WERI-Rb-1 (cell line): ENCODE data around the gene ZNG1B.
"Not testable (repeated sequence)": the region's sequence is repeated elsewhere in the genome, so short reads cannot be mapped to it uniquely, and the experiment has no call there.

Source experiments
- DNase-seq: peaks from one replicate; pipeline ENCODE4 v3.0.0-alpha.2; 2020
- H3K27ac ChIP-seq: fragments of 250-450 bp; sonication (Bioruptor Pico); 2 replicates; pipeline ENCODE4 v1.5.1; 2020; ENCODE audit warnings: mild to moderate bottlenecking, moderate library complexity
- H3K27me3 ChIP-seq: fragments of 250-450 bp; sonication (Bioruptor Pico); 2 replicates; pipeline ENCODE4 v1.5.1; 2021; ENCODE audit warnings: mild to moderate bottlenecking, low read depth, moderate library complexity; ENCODE audit not compliant: insufficient read depth, severe bottlenecking
- H3K36me3 ChIP-seq: fragments of 250-450 bp; sonication (Bioruptor Pico); 2 replicates; pipeline ENCODE4 v1.5.1; 2020; ENCODE audit warnings: mild to moderate bottlenecking, moderate library complexity
- H3K4me3 ChIP-seq: 2 replicates; pipeline ENCODE4 v1.5.1; 2011; ENCODE audit warnings: low read depth, mild to moderate bottlenecking, control low read depth, low read length
- H3K9me3 ChIP-seq: fragments of 250-450 bp; sonication (Bioruptor Pico); 2 replicates; pipeline ENCODE4 v1.5.1; 2021; ENCODE audit warnings: mild to moderate bottlenecking, moderate library complexity; ENCODE audit not compliant: severe bottlenecking

ZNG1B gene

DNA sequence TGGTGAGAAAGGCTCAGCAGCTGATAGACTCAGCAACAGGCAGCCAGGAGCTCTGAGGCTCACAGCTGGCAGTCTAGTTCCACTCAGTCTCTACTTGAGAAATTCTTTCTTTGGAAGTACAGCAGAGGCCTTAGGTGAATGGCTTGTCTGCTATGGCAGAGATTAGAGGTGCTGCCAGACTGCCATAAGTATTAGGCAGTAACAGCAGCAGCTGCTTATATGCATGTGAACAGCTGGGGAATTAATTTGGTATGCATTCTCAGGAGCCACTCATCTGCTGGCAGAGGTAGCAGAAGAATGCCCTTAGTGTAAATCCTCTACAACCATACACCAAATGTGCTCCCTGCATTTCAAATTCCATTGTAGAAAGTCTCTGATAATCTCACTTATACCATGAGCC is 28.3 kb downstream of the ZNG1B start:
- not testable (repeated sequence) for H3K4me3 ChIP-seq, DNase-seq, H3K27ac ChIP-seq, H3K36me3 ChIP-seq, H3K9me3 ChIP-seq, H3K27me3 ChIP-seq

DNA sequence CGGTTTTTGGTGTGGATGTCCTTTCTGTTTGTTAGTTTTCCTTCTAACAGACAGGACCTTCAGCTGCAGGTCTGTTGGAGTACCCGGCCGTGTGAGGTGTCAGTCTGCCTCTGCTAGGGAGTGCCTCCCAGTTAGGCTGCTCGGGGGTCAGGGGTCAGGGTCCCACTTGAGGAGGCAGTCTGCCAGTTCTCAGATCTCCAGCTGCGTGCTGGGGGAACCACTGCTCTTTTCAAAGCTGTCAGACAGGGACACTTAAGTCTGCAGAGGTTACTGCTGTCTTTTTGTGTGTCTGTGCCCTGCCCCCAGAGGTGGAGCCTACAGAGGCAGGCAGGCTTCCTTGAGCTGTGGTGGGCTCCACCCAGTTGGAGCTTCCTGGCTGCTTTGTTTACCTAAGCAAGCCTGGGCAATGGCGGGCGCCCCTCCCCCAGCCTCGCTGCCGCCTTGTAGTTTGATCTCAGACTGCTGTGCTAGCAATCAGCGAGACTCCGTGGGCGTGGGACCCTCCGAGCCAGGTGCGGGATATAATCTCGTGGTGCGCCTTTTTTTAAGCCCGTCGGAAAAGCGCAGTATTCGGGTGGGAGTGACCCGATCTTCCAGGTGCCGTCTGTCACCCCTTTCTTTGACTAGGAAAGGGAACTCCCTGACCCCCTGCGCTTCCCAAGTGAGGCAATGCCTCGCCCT is 39.3 kb downstream of the ZNG1B start:
- not testable (repeated sequence) for H3K9me3 ChIP-seq, H3K4me3 ChIP-seq, H3K27me3 ChIP-seq, DNase-seq, H3K27ac ChIP-seq, H3K36me3 ChIP-seq

GRCh38 chr2:113496527-113496926 is 59.0 kb downstream of the ZNG1B start:
- H3K4me3 ChIP-seq, H3K27ac ChIP-seq, H3K27me3 ChIP-seq, H3K9me3 ChIP-seq, H3K36me3 ChIP-seq, DNase-seq: not testable (repeated sequence)

- H3K36me3 ChIP-seq, H3K27ac ChIP-seq, DNase-seq, H3K27me3 ChIP-seq, H3K4me3 ChIP-seq, H3K9me3 ChIP-seq: not testable (repeated sequence)
Observed at GRCh38 chr2:113498365-113498764, 60.9 kb downstream of the ZNG1B start, which contains the start of gene FOXD4L1. Gene FOXD4L1 (plus strand): TSS chr2:113498665. CDS start chr2:113499257, 592 bp downstream.

- H3K27me3 ChIP-seq, DNase-seq, H3K4me3 ChIP-seq, H3K9me3 ChIP-seq, H3K36me3 ChIP-seq, H3K27ac ChIP-seq: not testable (repeated sequence)
Observed at GRCh38 chr2:113499019-113499885, 61.8 kb downstream of the ZNG1B start.

- not testable (repeated sequence) for H3K9me3 ChIP-seq, H3K4me3 ChIP-seq, H3K27ac ChIP-seq, DNase-seq, H3K27me3 ChIP-seq, H3K36me3 ChIP-seq
Observed at GRCh38 chr2:113499886-113500722, 62.6 kb downstream of the ZNG1B start.

DNA sequence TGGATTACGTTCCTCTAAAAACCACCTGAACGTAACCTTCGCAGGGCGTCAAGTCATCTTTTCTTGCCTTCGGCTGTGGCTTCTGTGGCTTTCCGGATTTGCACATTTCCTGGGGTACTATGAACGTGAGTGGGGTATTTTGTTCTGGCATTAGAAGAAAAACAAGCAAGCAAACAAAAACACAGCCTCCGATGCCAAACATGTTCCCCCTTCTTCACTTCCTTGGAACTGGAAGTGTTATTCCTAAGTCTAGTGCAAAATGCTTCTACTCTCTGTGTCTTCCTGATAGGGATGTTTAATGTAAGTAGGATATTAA is 63.2 kb downstream of the ZNG1B start:
- not testable (repeated sequence) for H3K27ac ChIP-seq, H3K9me3 ChIP-seq, H3K27me3 ChIP-seq, H3K4me3 ChIP-seq, H3K36me3 ChIP-seq, DNase-seq

- H3K27ac ChIP-seq, H3K36me3 ChIP-seq, H3K9me3 ChIP-seq, DNase-seq, H3K27me3 ChIP-seq: not testable (repeated sequence)
- peak overlapping the region; percentile 28 for H3K4me3 ChIP-seq
Observed at GRCh38 chr2:113502216-113503093, 65.0 kb downstream of the ZNG1B start.

DNA sequence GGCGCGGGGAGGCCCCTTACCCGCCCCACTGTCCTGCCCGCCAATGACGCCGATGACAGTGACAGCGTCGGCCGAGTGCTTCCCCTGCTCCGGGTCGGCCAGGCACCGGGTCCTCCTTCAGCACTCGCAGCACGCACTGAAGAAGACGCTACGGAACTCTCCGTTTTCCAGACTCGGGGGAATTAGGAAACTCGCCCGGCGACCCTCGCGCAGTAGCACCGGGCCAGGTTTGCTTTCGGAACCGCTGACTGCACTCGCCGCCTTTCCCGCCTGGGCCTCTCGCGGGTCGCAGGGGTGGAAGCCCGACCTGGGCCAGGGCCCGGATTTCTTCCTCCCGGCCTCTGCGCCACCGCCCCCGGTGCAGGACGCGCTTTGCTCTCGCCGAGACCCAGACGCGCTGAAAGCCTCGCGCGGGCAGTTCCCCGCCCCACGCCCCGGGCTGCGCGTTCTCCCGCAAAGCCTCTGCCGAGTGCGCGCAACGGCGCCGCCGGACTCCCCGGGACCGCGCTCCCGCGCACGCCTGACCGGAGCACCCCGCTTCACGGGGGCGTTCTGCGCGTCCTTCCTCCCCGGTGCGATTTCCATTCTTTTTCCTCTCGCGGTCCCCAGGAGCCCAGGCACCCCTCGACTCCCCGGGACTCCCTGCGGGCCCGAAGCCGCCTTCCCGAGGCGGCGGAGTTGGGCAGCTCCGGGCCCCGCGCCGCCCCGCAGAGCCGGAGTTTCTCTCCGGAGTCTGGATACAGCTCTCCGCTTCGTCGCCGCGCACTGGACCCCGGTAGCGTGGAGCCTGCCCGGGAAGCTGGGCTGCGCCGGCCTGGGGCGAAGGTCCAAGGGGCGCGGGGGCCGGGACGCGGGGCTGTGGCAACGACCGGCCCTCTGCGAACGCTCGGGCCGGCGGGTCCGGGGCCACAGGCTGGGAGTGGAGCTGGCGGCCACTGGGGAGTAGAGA is 65.9 kb downstream of the ZNG1B start:
- not testable (repeated sequence) for H3K27me3 ChIP-seq, H3K27ac ChIP-seq, DNase-seq, H3K36me3 ChIP-seq, H3K9me3 ChIP-seq
- H3K4me3 ChIP-seq, result peak overlapping the region; percentile 39

DNA sequence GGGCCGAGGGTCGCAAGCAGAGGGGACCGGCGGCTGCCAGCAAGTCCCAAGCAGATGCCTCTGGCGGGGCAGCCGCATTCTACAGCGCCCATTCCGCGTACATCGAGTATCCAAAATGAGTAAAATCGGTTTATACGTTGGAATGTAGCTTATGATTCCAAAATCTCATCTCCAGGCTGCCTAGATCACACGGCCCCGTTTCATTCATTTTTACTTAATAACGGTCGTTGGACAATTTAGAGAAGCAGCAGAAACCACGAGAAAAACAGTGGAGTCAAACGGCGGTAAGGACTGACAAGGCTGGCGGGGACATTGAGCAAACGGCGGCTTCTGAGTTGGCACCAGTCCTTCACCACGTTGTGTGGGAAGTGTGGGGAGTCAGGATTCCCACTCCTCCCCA is 66.6 kb downstream of the ZNG1B start:
- H3K27me3 ChIP-seq, H3K9me3 ChIP-seq, DNase-seq, H3K36me3 ChIP-seq, H3K27ac ChIP-seq: not testable (repeated sequence)
- H3K4me3 ChIP-seq, result peak overlapping the region; percentile 32

- peak; percentile 8 for DNase-seq
- not testable (repeated sequence) for H3K27me3 ChIP-seq
Observed at GRCh38 chr2:113507394-113508140, 70.1 kb downstream of the ZNG1B start.

GRCh38 chr2:113508187-113508586 is 70.7 kb downstream of the ZNG1B start:
- not testable (repeated sequence) for H3K27me3 ChIP-seq, DNase-seq, H3K9me3 ChIP-seq, H3K36me3 ChIP-seq, H3K27ac ChIP-seq, H3K4me3 ChIP-seq

More at GRCh38 chr2:113507394-113508140, 70.1 kb downstream of the ZNG1B start:
- not testable (repeated sequence) for H3K27ac ChIP-seq, H3K4me3 ChIP-seq, H3K9me3 ChIP-seq, H3K36me3 ChIP-seq
